Measurements from ENCODE around the gene AFAP1L2. TPM values are rescaled to one million over a fixed set of nuclear protein-coding genes. Genes with fewer than 3 reads are reported as not detected.

AFAP1L2 gene
- total and polyA plus RNA-seq, 7 donors = 2.5 to 26.0 (median 7.9) TPM

DNA sequence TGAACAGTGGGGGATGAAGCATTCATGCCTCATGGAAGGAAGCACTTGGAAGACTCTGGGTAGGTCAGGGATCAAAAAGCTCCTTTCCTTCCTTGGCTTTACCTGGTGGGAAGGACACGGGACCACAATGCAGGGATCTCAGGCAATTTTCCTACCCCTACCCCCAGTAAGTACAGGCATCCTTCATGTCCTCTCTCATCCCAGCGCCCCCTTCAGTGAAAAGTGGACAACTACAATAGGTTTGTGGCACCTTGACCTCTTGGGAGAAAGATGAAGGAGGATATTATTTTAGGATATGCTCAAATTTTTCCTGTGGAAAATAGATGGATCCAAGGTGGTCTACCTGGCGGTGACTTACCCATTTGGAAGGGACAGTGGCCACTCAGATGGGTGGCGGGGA, 16.5 kb downstream of the AFAP1L2 start:
- Histone ChIP-seq H3K4me3 (no peak overlapping the region), H3K4me1 (peaks cover 0 to 27% (median 15%) of the 10 kb centered on the region in 4 donors), H3K36me3 (no peaks in the 10 kb centered on the region), H3K27me3 (no peaks in the 10 kb centered on the region), H3K9me3 (no peaks in the 10 kb centered on the region), H3K27ac (no peak overlapping the region)
- WGBS, 2 donors = 82 to 87% methylated on average over 4 of the region's 4 CpGs
- no peak for TF ChIP-seq EP300 (IDR thresholded peaks at IDR 0.05)
- no peak for TF ChIP-seq CTCF (IDR thresholded peaks at IDR 0.05)
- no peak for TF ChIP-seq POLR2A (IDR thresholded peaks at IDR 0.05)
- TF ChIP-seq POLR2AphosphoS5 (IDR thresholded peaks at IDR 0.05) = no peak
- intact Hi-C loops (cut with DNase I) = no loop called here
- peak; percentile 26 for DNase-seq

GRCh38 chr10:114386452-114386851, 17.9 kb downstream of the AFAP1L2 start:
- H3K27me3 ChIP-seq = no peaks in the 10 kb centered on the region
- no peaks in the 10 kb centered on the region for H3K36me3 ChIP-seq
- H3K4me3 ChIP-seq = no peak overlapping the region
- no peak overlapping the region for H3K27ac ChIP-seq
- WGBS, 2 donors = 71 to 81% methylated on average over 6 of the region's 6 CpGs
- H3K9me3 ChIP-seq = no peaks in the 10 kb centered on the region
- intact Hi-C loops (cut with DNase I) = no loop called here
- peaks cover 0 to 20% (median 11%) of the 10 kb centered on the region in 4 donors for H3K4me1 ChIP-seq
- TF ChIP-seq CTCF (IDR thresholded peaks at IDR 0.05) = no peak
- no peak for TF ChIP-seq POLR2AphosphoS5 (IDR thresholded peaks at IDR 0.05)
- no peak for TF ChIP-seq EP300 (IDR thresholded peaks at IDR 0.05)
- TF ChIP-seq POLR2A (IDR thresholded peaks at IDR 0.05) = no peak
- peak; percentile 45 for DNase-seq

- intact Hi-C loops (cut with DNase I) = no loop called here
- Histone ChIP-seq H3K4me3 (no peak overlapping the region), H3K4me1 (peaks cover 0 to 20% (median 10%) of the 10 kb centered on the region in 4 donors), H3K27ac (peak overlapping the region in 1 of 4 donors; percentile 34), H3K9me3 (no peaks in the 10 kb centered on the region), H3K27me3 (no peaks in the 10 kb centered on the region), H3K36me3 (no peaks in the 10 kb centered on the region)
- 83 to 84% methylated on average over 3 of the region's 3 CpGs for WGBS, 2 donors
- TF ChIP-seq EP300 (IDR thresholded peaks at IDR 0.05) (no peak), CTCF (IDR thresholded peaks at IDR 0.05) (no peak), POLR2AphosphoS5 (IDR thresholded peaks at IDR 0.05) (no peak), POLR2A (IDR thresholded peaks at IDR 0.05) (no peak)
- peak; percentile 45 for DNase-seq
Measured at GRCh38 chr10:114385557-114385956, 18.7 kb downstream of the AFAP1L2 start.

- Histone ChIP-seq H3K9me3 (no peaks in the 10 kb centered on the region), H3K27ac (peak overlapping the region in 2 of 4 donors; percentile 34 to 42), H3K4me1 (peaks cover 0 to 21% (median 8%) of the 10 kb centered on the region in 4 donors), H3K4me3 (no peak overlapping the region), H3K36me3 (no peaks in the 10 kb centered on the region), H3K27me3 (no peaks in the 10 kb centered on the region)
- DNase-seq = peak; percentile 52
- intact Hi-C loops (cut with DNase I) = no loop called here
- TF ChIP-seq POLR2AphosphoS5 (IDR thresholded peaks at IDR 0.05) = no peak
- no peak for TF ChIP-seq POLR2A (IDR thresholded peaks at IDR 0.05)
- no peak for TF ChIP-seq EP300 (IDR thresholded peaks at IDR 0.05)
- TF ChIP-seq CTCF (IDR thresholded peaks at IDR 0.05) = no peak
- 88 to 89% methylated on average over 5 of the region's 5 CpGs for WGBS, 2 donors
Measured at GRCh38 chr10:114384601-114385000, 19.7 kb downstream of the AFAP1L2 start.

- H3K4me3 ChIP-seq = no peak overlapping the region
- H3K27ac ChIP-seq = peak overlapping the region in 2 of 4 donors; percentile 34 to 42
- 89 to 90% methylated on average over 9 of the region's 9 CpGs for WGBS, 2 donors
- peaks cover 0 to 17% (median 3%) of the 10 kb centered on the region in 4 donors for H3K4me1 ChIP-seq
- intact Hi-C loops (cut with DNase I) = no loop called here
- DNase-seq = peak; percentile 68
- no peaks in the 10 kb centered on the region for H3K36me3 ChIP-seq
- no peaks in the 10 kb centered on the region for H3K27me3 ChIP-seq
- H3K9me3 ChIP-seq = no peaks in the 10 kb centered on the region
- TF ChIP-seq CTCF (IDR thresholded peaks at IDR 0.05) = no peak
Measured at GRCh38 chr10:114384181-114384580, 20.1 kb downstream of the AFAP1L2 start.
